ENCODE data around the gene PRIMA1. TPM values are rescaled to one million over a fixed set of nuclear protein-coding genes. Genes with fewer than 3 reads are reported as not detected.
A peak's percentile ranks its signal among the peaks of the same experiment; 100 is the strongest.

The PRIMA1 gene
- total RNA-seq, 1 experiment from 2014 or later, result 2.3 TPM

GRCh38 chr14:93735206-93735605, 53.1 kb downstream of the PRIMA1 start:
- Mint-ChIP-seq H3K36me3 (ENCODE audit: insufficient read depth in 1 of 3, low read depth in 3 of 3) (peaks cover 0 to 2% (median 2%) of the 10 kb centered on the region in 3 experiments; a peak in 1 of 7 replicates), H3K9me3 (no peaks in the 10 kb centered on the region; a peak in 1 of 5 replicates), H3K4me3 (no peak overlapping the region), H3K27me3 (ENCODE audit: low read depth) (peaks cover 3% of the 10 kb centered on the region), H3K27ac (peak overlapping the region in 2 of 3 experiments; percentile 37 to 89; a peak in 2 of 7 replicates), H3K4me1 (peaks cover 15 to 25% of the 10 kb centered on the region in 2 experiments)
- Histone ChIP-seq H2AK5ac (ENCODE audit: insufficient read length, low read length) (no peak overlapping the region), H3K4me2 (ENCODE audit: insufficient read depth, insufficient read length, low read length) (no peak overlapping the region), H4K91ac (ENCODE audit: insufficient read length, low read depth, low read length) (no peak overlapping the region), H3K9me3 (ENCODE audit: control insufficient read depth, low read depth, low read length) (no peaks in the 10 kb centered on the region), H3K18ac (ENCODE audit: insufficient read length, low read depth, low read length) (no peak overlapping the region), H4K5ac (ENCODE audit: insufficient read length, low read depth, low read length) (no peak overlapping the region), H3K23me2 (ENCODE audit: insufficient read length, low read depth, low read length, poor library complexity, severe bottlenecking) (no peaks in the 10 kb centered on the region), H3K27me3 (ENCODE audit: insufficient read depth, low read length) (no peaks in the 10 kb centered on the region), H2BK15ac (ENCODE audit: low read depth, low read length) (no peak overlapping the region), H3K56ac (ENCODE audit: insufficient read length, low read depth, low read length) (no peak overlapping the region), H2AFZ (ENCODE audit: low read length) (no peak overlapping the region), H4K8ac (replicated peaks; ENCODE audit: insufficient read length, low read depth, low read length) (no peak overlapping the region), H3K79me1 (ENCODE audit: insufficient read depth, low read depth, low read length, poor library complexity, severe bottlenecking) (no peaks in the 10 kb centered on the region), H2BK120ac (ENCODE audit: low read depth, low read length, poor library complexity, severe bottlenecking) (no peak overlapping the region), H2BK12ac (ENCODE audit: insufficient read length, low read depth, low read length) (no peak overlapping the region), H3K14ac (ENCODE audit: insufficient read depth, low read length) (no peak overlapping the region), H3K9ac (ENCODE audit: extremely low read depth, insufficient read length, low read length) (no peak overlapping the region), H4K20me1 (ENCODE audit: control insufficient read depth, insufficient read depth, insufficient read length) (no peaks in the 10 kb centered on the region), H2BK5ac (ENCODE audit: insufficient read length, low read length) (no peak overlapping the region), H2BK20ac (ENCODE audit: low read depth, low read length, poor library complexity, severe bottlenecking) (no peak overlapping the region), H3K27ac (ENCODE audit: insufficient read length, low read depth, low read length) (no peak overlapping the region), H3K79me2 (ENCODE audit: insufficient read depth, low read length) (no peaks in the 10 kb centered on the region), H3K4me1 (ENCODE audit: insufficient read depth, low read length) (no peaks in the 10 kb centered on the region), H3K4ac (ENCODE audit: low read depth, low read length) (no peak overlapping the region), H3T11ph (ENCODE audit: low read length) (no peak overlapping the region), H3K23ac (ENCODE audit: insufficient read length, low read depth, low read length) (no peak overlapping the region)
- no CpG with 5 or more reads among the region's 12 CpGs for WGBS (ENCODE audit: extremely low coverage, insufficient read length, low lambda C conversion rate)
- TF ChIP-seq, protein P1, sequence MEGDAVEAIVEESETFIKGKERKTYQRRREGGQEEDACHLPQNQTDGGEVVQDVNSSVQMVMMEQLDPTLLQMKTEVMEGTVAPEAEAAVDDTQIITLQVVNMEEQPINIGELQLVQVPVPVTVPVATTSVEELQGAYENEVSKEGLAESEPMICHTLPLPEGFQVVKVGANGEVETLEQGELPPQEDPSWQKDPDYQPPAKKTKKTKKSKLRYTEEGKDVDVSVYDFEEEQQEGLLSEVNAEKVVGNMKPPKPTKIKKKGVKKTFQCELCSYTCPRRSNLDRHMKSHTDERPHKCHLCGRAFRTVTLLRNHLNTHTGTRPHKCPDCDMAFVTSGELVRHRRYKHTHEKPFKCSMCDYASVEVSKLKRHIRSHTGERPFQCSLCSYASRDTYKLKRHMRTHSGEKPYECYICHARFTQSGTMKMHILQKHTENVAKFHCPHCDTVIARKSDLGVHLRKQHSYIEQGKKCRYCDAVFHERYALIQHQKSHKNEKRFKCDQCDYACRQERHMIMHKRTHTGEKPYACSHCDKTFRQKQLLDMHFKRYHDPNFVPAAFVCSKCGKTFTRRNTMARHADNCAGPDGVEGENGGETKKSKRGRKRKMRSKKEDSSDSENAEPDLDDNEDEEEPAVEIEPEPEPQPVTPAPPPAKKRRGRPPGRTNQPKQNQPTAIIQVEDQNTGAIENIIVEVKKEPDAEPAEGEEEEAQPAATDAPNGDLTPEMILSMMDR (conservative IDR thresholded peaks at IDR 0.05), result no peak
- DNase-seq, result no peak

All from H9 (cell line).